ENCODE results near the gene ARHGAP44.
"Not testable (repeated sequence)": the region's sequence is repeated elsewhere in the genome, so short reads cannot be mapped to it uniquely, and the experiment has no call there.

ARHGAP44 gene

GRCh38 chr17:12826431-12826830 is 37.1 kb downstream of the ARHGAP44 start:
- DNase-seq = no peak

- DNase-seq = no peak
These were observed 41.5 kb downstream of the ARHGAP44 start for GRCh38 chr17:12830777-12831247.

- DNase-seq = no peak
These were observed 42.5 kb downstream of the ARHGAP44 start for GRCh38 chr17:12831839-12832238.

GRCh38 chr17:12839042-12839441 is 49.7 kb downstream of the ARHGAP44 start:
- no peak for DNase-seq

GRCh38 chr17:12842936-12843335 is 53.6 kb downstream of the ARHGAP44 start:
- no peak for DNase-seq

- no peak for DNase-seq
These were observed 61.7 kb downstream of the ARHGAP44 start for GRCh38 chr17:12850996-12851395.

GRCh38 chr17:12851901-12852435 is 62.7 kb downstream of the ARHGAP44 start:
- DNase-seq = no peak

- DNase-seq = no peak
These were observed 64.6 kb downstream of the ARHGAP44 start for GRCh38 chr17:12853921-12854320.

- DNase-seq = no peak
These were observed 67.1 kb downstream of the ARHGAP44 start for GRCh38 chr17:12856416-12856815.

- DNase-seq = no peak
These were observed 68.3 kb downstream of the ARHGAP44 start for GRCh38 chr17:12857592-12857991.

- DNase-seq = no peak
These were observed 70.2 kb downstream of the ARHGAP44 start for GRCh38 chr17:12859520-12859919.

- DNase-seq = no peak
These were observed 76.5 kb downstream of the ARHGAP44 start for GRCh38 chr17:12865769-12866168.

- no peak for DNase-seq
These were observed 76.9 kb downstream of the ARHGAP44 start for GRCh38 chr17:12866244-12866643.

GRCh38 chr17:12867726-12868125 is 78.4 kb downstream of the ARHGAP44 start:
- no peak for DNase-seq

GRCh38 chr17:12873415-12874125 is 84.3 kb downstream of the ARHGAP44 start:
- DNase-seq = not testable (repeated sequence)

GRCh38 chr17:12877953-12878669 is 88.8 kb downstream of the ARHGAP44 start:
- DNase-seq = no peak

- not testable (repeated sequence) for DNase-seq
These were observed 89.8 kb downstream of the ARHGAP44 start for GRCh38 chr17:12879096-12879495.

- no peak for DNase-seq
These were observed 94.2 kb downstream of the ARHGAP44 start for GRCh38 chr17:12883472-12883871.

GRCh38 chr17:12887088-12887487 is 97.8 kb downstream of the ARHGAP44 start:
- no peak for DNase-seq

GRCh38 chr17:12896180-12896785 is 107.0 kb downstream of the ARHGAP44 start:
- no peak for DNase-seq

- no peak for DNase-seq
These were observed 108.8 kb downstream of the ARHGAP44 start for GRCh38 chr17:12898110-12898509.

- no peak for DNase-seq
These were observed 110.3 kb downstream of the ARHGAP44 start for GRCh38 chr17:12899604-12900003.

- no peak for DNase-seq
These were observed 111.2 kb downstream of the ARHGAP44 start for GRCh38 chr17:12900474-12900873.

- DNase-seq = no peak
These were observed 112.7 kb downstream of the ARHGAP44 start for GRCh38 chr17:12902046-12902445.

Data from CD4-positive, alpha-beta T cell treated with Interleukin-4 for 1 hour (primary cell).